GM23338 (cell line): Measurements from ENCODE around the gene PARD3.

ENCODE experiments used
- CREB1 ChIP-seq: fragments of 250-450 bp; sonication (Bioruptor Pico); IDR thresholded peaks from 2 replicates; pipeline ENCODE4 v1.5.0; 2020; ENCODE audit warnings: low read depth, mild to moderate bottlenecking, moderate library complexity
- EZH2 ChIP-seq: fragments of 200-600 bp; sonication (generic); IDR thresholded peaks from one replicate; pipeline ENCODE4 v1.8.0; 2017; ENCODE audit warnings: antibody characterized with exemption, mild to moderate bottlenecking, low read depth; ENCODE audit not compliant: unreplicated experiment
- EZH2phosphoT487 ChIP-seq: fragments of 200-600 bp; sonication (generic); IDR thresholded peaks from one replicate; pipeline ENCODE4 v1.8.1; 2018; ENCODE audit warnings: antibody characterized with exemption; ENCODE audit not compliant: unreplicated experiment
- JUNB ChIP-seq: IDR thresholded peaks from one replicate; pipeline ENCODE4 v1.6.1; 2016; ENCODE audit warnings: antibody characterized with exemption; ENCODE audit not compliant: unreplicated experiment
- NANOG ChIP-seq: IDR thresholded peaks from 2 replicates; pipeline ENCODE4 v1.6.1; 2016; ENCODE audit warnings: antibody characterized with exemption, borderline replicate concordance
- POLR2AphosphoS5 ChIP-seq: IDR thresholded peaks from 2 replicates; pipeline ENCODE4 v1.6.1; 2016; ENCODE audit warnings: antibody characterized with exemption, low read depth
- STAT1 ChIP-seq: IDR thresholded peaks from one replicate; pipeline ENCODE4 v1.6.1; 2016; ENCODE audit warnings: antibody characterized with exemption; ENCODE audit not compliant: unreplicated experiment
- ZNF331 ChIP-seq: fragments of 250-450 bp; sonication (Bioruptor Pico); IDR thresholded peaks from 2 replicates; pipeline ENCODE4 v1.5.0; 2020; ENCODE audit warnings: low read depth, mild to moderate bottlenecking, moderate library complexity
- TF ChIP-seq, protein P1 (sequence below), 2 experiments: fragments of 200-600 bp in 1 of 2; sonication (generic) in 1 of 2; conservative IDR thresholded peaks; 2 replicates each; pipeline versions ENCODE4 v1.5.1 to v1.6.1; 2016 to 2017; ENCODE audit warnings: antibody characterized with exemption in 2 of 2, low read depth in 2 of 2, mild to moderate bottlenecking in 2 of 2, moderate library complexity in 1 of 2
- TF ChIP-seq, protein P2 (sequence below): IDR thresholded peaks from one replicate; pipeline ENCODE4 v1.6.1; 2018; ENCODE audit warnings: antibody characterized with exemption; ENCODE audit not compliant: unreplicated experiment
- TF ChIP-seq, protein P3 (sequence below): fragments of 250-450 bp; sonication (Bioruptor Pico); IDR thresholded peaks from 2 replicates; pipeline ENCODE4 v1.5.0; 2020; ENCODE audit warnings: mild to moderate bottlenecking, moderate library complexity
- TF ChIP-seq, protein P4 (sequence below): IDR thresholded peaks from 2 replicates; pipeline ENCODE4 v1.6.1; 2016; ENCODE audit warnings: antibody characterized with exemption

DNA sequence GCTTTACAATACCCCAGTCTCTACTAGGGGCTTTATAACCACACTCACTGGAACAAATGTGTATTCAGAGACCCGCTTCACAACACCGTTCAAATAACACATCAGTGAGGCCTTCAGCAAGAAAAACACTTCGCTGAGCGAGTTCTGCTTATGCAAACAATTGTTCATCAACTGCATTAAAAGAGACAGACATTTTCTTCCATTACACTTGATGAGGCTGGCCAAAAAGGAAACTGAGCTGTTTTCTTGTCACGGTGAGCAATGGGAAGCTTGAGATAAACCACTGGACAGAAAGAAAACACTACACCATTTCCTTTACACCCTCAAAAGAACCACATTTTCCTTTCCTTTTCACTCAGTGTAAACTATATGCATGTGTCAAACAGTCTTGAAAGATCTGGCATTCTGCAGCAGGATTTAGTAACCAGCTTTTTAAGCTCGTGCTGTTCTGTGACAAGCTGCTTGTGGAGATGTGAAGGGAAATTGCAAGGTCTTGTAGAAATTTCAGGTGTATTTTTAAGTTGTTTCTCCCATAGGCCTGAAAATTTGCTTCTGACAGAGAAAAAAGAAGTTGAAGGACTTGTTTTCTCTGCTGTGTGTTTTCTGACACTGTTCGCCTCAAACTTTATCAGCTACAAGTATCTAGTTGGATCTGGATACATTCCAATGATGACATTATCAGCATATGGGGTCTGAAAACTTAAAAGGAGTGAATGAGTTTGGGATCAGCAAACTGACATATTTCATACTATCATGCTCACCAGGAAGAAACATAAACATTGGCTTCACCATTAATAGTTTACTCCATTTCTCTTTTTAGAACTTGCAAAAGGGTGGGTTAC is 693.1 kb downstream of the PARD3 start:
- no peak for TF ChIP-seq POLR2AphosphoS5
- TF ChIP-seq, protein P1, sequence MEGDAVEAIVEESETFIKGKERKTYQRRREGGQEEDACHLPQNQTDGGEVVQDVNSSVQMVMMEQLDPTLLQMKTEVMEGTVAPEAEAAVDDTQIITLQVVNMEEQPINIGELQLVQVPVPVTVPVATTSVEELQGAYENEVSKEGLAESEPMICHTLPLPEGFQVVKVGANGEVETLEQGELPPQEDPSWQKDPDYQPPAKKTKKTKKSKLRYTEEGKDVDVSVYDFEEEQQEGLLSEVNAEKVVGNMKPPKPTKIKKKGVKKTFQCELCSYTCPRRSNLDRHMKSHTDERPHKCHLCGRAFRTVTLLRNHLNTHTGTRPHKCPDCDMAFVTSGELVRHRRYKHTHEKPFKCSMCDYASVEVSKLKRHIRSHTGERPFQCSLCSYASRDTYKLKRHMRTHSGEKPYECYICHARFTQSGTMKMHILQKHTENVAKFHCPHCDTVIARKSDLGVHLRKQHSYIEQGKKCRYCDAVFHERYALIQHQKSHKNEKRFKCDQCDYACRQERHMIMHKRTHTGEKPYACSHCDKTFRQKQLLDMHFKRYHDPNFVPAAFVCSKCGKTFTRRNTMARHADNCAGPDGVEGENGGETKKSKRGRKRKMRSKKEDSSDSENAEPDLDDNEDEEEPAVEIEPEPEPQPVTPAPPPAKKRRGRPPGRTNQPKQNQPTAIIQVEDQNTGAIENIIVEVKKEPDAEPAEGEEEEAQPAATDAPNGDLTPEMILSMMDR (conservative IDR thresholded peaks at IDR 0.05; ENCODE audit: low read depth in 2 of 2) = no peak
- TF ChIP-seq, protein P2, sequence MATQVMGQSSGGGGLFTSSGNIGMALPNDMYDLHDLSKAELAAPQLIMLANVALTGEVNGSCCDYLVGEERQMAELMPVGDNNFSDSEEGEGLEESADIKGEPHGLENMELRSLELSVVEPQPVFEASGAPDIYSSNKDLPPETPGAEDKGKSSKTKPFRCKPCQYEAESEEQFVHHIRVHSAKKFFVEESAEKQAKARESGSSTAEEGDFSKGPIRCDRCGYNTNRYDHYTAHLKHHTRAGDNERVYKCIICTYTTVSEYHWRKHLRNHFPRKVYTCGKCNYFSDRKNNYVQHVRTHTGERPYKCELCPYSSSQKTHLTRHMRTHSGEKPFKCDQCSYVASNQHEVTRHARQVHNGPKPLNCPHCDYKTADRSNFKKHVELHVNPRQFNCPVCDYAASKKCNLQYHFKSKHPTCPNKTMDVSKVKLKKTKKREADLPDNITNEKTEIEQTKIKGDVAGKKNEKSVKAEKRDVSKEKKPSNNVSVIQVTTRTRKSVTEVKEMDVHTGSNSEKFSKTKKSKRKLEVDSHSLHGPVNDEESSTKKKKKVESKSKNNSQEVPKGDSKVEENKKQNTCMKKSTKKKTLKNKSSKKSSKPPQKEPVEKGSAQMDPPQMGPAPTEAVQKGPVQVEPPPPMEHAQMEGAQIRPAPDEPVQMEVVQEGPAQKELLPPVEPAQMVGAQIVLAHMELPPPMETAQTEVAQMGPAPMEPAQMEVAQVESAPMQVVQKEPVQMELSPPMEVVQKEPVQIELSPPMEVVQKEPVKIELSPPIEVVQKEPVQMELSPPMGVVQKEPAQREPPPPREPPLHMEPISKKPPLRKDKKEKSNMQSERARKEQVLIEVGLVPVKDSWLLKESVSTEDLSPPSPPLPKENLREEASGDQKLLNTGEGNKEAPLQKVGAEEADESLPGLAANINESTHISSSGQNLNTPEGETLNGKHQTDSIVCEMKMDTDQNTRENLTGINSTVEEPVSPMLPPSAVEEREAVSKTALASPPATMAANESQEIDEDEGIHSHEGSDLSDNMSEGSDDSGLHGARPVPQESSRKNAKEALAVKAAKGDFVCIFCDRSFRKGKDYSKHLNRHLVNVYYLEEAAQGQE = no peak
- TF ChIP-seq EZH2 = no peak
- TF ChIP-seq ZNF331 (CRISPR knock-in tag) = no peak
- TF ChIP-seq EZH2phosphoT487 = no peak
- TF ChIP-seq, protein P3, sequence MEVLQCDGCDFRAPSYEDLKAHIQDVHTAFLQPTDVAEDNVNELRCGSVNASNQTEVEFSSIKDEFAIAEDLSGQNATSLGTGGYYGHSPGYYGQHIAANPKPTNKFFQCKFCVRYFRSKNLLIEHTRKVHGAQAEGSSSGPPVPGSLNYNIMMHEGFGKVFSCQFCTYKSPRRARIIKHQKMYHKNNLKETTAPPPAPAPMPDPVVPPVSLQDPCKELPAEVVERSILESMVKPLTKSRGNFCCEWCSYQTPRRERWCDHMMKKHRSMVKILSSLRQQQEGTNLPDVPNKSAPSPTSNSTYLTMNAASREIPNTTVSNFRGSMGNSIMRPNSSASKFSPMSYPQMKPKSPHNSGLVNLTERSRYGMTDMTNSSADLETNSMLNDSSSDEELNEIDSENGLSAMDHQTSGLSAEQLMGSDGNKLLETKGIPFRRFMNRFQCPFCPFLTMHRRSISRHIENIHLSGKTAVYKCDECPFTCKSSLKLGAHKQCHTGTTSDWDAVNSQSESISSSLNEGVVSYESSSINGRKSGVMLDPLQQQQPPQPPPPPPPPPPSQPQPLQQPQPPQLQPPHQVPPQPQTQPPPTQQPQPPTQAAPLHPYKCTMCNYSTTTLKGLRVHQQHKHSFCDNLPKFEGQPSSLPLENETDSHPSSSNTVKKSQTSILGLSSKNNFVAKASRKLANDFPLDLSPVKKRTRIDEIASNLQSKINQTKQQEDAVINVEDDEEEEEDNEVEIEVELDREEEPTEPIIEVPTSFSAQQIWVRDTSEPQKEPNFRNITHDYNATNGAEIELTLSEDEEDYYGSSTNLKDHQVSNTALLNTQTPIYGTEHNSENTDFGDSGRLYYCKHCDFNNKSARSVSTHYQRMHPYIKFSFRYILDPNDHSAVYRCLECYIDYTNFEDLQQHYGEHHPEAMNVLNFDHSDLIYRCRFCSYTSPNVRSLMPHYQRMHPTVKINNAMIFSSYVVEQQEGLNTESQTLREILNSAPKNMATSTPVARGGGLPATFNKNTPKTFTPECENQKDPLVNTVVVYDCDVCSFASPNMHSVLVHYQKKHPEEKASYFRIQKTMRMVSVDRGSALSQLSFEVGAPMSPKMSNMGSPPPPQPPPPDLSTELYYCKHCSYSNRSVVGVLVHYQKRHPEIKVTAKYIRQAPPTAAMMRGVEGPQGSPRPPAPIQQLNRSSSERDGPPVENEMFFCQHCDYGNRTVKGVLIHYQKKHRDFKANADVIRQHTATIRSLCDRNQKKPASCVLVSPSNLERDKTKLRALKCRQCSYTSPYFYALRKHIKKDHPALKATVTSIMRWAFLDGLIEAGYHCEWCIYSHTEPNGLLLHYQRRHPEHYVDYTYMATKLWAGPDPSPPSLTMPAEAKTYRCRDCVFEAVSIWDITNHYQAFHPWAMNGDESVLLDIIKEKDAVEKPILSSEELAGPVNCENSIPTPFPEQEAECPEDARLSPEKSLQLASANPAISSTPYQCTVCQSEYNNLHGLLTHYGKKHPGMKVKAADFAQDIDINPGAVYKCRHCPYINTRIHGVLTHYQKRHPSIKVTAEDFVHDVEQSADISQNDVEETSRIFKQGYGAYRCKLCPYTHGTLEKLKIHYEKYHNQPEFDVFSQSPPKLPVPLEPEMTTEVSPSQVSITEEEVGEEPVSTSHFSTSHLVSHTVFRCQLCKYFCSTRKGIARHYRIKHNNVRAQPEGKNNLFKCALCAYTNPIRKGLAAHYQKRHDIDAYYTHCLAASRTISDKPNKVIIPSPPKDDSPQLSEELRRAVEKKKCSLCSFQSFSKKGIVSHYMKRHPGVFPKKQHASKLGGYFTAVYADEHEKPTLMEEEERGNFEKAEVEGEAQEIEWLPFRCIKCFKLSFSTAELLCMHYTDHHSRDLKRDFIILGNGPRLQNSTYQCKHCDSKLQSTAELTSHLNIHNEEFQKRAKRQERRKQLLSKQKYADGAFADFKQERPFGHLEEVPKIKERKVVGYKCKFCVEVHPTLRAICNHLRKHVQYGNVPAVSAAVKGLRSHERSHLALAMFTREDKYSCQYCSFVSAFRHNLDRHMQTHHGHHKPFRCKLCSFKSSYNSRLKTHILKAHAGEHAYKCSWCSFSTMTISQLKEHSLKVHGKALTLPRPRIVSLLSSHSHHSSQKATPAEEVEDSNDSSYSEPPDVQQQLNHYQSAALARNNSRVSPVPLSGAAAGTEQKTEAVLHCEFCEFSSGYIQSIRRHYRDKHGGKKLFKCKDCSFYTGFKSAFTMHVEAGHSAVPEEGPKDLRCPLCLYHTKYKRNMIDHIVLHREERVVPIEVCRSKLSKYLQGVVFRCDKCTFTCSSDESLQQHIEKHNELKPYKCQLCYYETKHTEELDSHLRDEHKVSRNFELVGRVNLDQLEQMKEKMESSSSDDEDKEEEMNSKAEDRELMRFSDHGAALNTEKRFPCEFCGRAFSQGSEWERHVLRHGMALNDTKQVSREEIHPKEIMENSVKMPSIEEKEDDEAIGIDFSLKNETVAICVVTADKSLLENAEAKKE (CRISPR knock-in tag) = no peak
- TF ChIP-seq CREB1 (CRISPR knock-in tag) = no peak
- no peak for TF ChIP-seq JUNB
- no peak for TF ChIP-seq STAT1
- TF ChIP-seq, protein P4, sequence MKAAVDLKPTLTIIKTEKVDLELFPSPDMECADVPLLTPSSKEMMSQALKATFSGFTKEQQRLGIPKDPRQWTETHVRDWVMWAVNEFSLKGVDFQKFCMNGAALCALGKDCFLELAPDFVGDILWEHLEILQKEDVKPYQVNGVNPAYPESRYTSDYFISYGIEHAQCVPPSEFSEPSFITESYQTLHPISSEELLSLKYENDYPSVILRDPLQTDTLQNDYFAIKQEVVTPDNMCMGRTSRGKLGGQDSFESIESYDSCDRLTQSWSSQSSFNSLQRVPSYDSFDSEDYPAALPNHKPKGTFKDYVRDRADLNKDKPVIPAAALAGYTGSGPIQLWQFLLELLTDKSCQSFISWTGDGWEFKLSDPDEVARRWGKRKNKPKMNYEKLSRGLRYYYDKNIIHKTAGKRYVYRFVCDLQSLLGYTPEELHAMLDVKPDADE = no peak
- TF ChIP-seq NANOG = no peak
